Neural cell (in vitro differentiated cells): ENCODE results near the gene OR8K3. TPM values are rescaled to one million over a fixed set of nuclear protein-coding genes. Genes with fewer than 3 reads are reported as not detected.

ENCODE experiments used
- polyA plus RNA-seq: library from polyadenylated mRNA; depleted of rRNA; stranded (reverse); fragments of >200 nt; gene quantifications from 2 replicates; pipeline ENCODE4 v1.2.3, GENCODE V29; 2014

OR8K3 gene
- polyA plus RNA-seq, 1 donor from 2014 or later, result not detected

Other genes starting within 250 kb of the OR8K3 start
- gene OR8I2, start 221.8 kb upstream of the OR8K3 start, polyA plus RNA-seq, result not detected in 2 replicates
- not detected in 2 replicates for gene OR8H2, start 211.5 kb upstream of the OR8K3 start, polyA plus RNA-seq
- gene OR8H3, start 192.8 kb upstream of the OR8K3 start, polyA plus RNA-seq, result not detected in 2 replicates
- not detected in 2 replicates for gene OR8J3, start 174.9 kb upstream of the OR8K3 start, polyA plus RNA-seq
- not detected in 2 replicates for gene OR8K5, start 154.8 kb upstream of the OR8K3 start, polyA plus RNA-seq
- not detected in 2 replicates for gene OR5J2, start 138.5 kb upstream of the OR8K3 start, polyA plus RNA-seq
- not detected in 2 replicates for gene OR5T2, start 80.9 kb upstream of the OR8K3 start, polyA plus RNA-seq
- gene OR5T3, start 62.9 kb upstream of the OR8K3 start, polyA plus RNA-seq, result not detected in 2 replicates
- gene OR5T1, start 41.0 kb upstream of the OR8K3 start, polyA plus RNA-seq, result not detected in 2 replicates
- gene OR8H1, start 22.9 kb upstream of the OR8K3 start, polyA plus RNA-seq, result not detected in 2 replicates
- 0.60 TPM in 1 of 2 replicates, not detected in the other for gene OR8K1, start 30.9 kb downstream of the OR8K3 start, polyA plus RNA-seq
- gene OR8J1, start 39.1 kb downstream of the OR8K3 start, polyA plus RNA-seq, result not detected in 2 replicates
- not detected in 2 replicates for gene OR8U1, start 60.5 kb downstream of the OR8K3 start, polyA plus RNA-seq
- gene OR5AL1, start 97.6 kb downstream of the OR8K3 start, polyA plus RNA-seq, result not detected in 2 replicates
- gene OR5M3, start 158.2 kb downstream of the OR8K3 start, polyA plus RNA-seq, result not detected in 2 replicates
- gene OR5M8, start 176.2 kb downstream of the OR8K3 start, polyA plus RNA-seq, result not detected in 2 replicates
- gene OR5M11, start 228.1 kb downstream of the OR8K3 start, polyA plus RNA-seq, result not detected in 2 replicates